Natural killer cell (primary cell): Measurements from ENCODE around the gene TTLL12. TPM values are rescaled to one million over a fixed set of nuclear protein-coding genes. Genes with fewer than 3 reads are reported as not detected.

Experiments used
- ATAC-seq, 3 donors: fragments of 150-1000 bp in 2 of 3; fragments of 200-7000 bp in 1 of 3; cut with Tn5 transposase; 1 replicate in 1 of 3; 2 replicates in 2 of 3; pipeline ENCODE4 v1.10.0; 2021; ENCODE audit warnings: mild to moderate bottlenecking in 2 of 3, moderate library complexity in 2 of 3
- DNase-seq, 2 donors: peaks; one replicate each; pipeline versions ENCODE4 v3.0.0 to v3.0.0-alpha.2; 2013 to 2021; ENCODE audit warnings: mixed read lengths in 1 of 2
- H3K27ac ChIP-seq: one replicate; pipeline ENCODE4 v1.5.1; 2013; ENCODE audit warnings: mild to moderate bottlenecking, low read length
- H3K27me3 ChIP-seq: one replicate; pipeline ENCODE4 v1.6.1; 2013; ENCODE audit warnings: low read length; ENCODE audit not compliant: control insufficient read depth, insufficient read depth
- H3K36me3 ChIP-seq: one replicate; pipeline ENCODE4 v1.6.1; 2013; ENCODE audit warnings: low read length; ENCODE audit not compliant: control insufficient read depth, insufficient read depth
- H3K4me1 ChIP-seq: one replicate; pipeline ENCODE4 v1.6.1; 2013; ENCODE audit warnings: low read length; ENCODE audit not compliant: control insufficient read depth, insufficient read depth
- H3K4me3 ChIP-seq: one replicate; pipeline ENCODE4 v1.5.1; 2013; ENCODE audit warnings: low read length
- H3K9me3 ChIP-seq: one replicate; pipeline ENCODE4 v1.6.1; 2013; ENCODE audit warnings: low read length; ENCODE audit not compliant: control insufficient read depth, insufficient read depth
- H3K27ac Mint-ChIP-seq, 2 donors: one replicate each; pipeline ENCODE4 v1.8.0; 2022; ENCODE audit warnings: mild to moderate bottlenecking in 2 of 2, mixed read lengths in 2 of 2, moderate library complexity in 1 of 2
- H3K27me3 Mint-ChIP-seq, 2 donors: one replicate each; pipeline ENCODE4 v1.8.0; 2022; ENCODE audit warnings: low read depth in 2 of 2, mixed read lengths in 2 of 2
- H3K36me3 Mint-ChIP-seq: one replicate; pipeline ENCODE4 v1.8.0; 2022; ENCODE audit warnings: mixed read lengths
- H3K4me1 Mint-ChIP-seq, 2 donors: one replicate each; pipeline ENCODE4 v1.8.0; 2022; ENCODE audit warnings: mixed read lengths in 2 of 2
- H3K4me3 Mint-ChIP-seq: one replicate; pipeline ENCODE4 v1.8.0; 2022; ENCODE audit warnings: mild to moderate bottlenecking, moderate library complexity, mixed read lengths
- H3K9me3 Mint-ChIP-seq, 2 donors: one replicate each; pipeline ENCODE4 v1.8.0; 2022; ENCODE audit warnings: mixed read lengths in 2 of 2
- WGBS: methylation state at CpG from one replicate; pipeline ENCODE4 v1.1.7; 2013; ENCODE audit warnings: missing lambda C conversion rate; ENCODE audit not compliant: insufficient coverage; 5-methylcytosine and 5-hydroxymethylcytosine counted together
- intact Hi-C: fragments of 100-400 bp; cut with micrococcal nuclease; formaldehyde crosslinking; loops from one replicate; pipeline ENCODE4 v1.14.2; 2022
- total RNA-seq, 4 donors: library from RNA; stranded (reverse); fragments of 120-200 nt in 1 of 4; gene quantifications; one replicate each; pipeline versions ENCODE4 v1.2.3 to v1.2.4, GENCODE V29; 2013 to 2022
- TF ChIP-seq, protein P1 (sequence below): fragments of 200-600 bp; IDR thresholded peaks from one replicate; pipeline ENCODE4 v1.8.0; 2022; ENCODE audit warnings: antibody characterized with exemption

TTLL12 gene
- total RNA-seq, 3 donors from 2014 or later (not counting 1 experiment from before 2014, with no cell fraction given): 9.3 to 15.5 (median 13.7) TPM

DNA sequence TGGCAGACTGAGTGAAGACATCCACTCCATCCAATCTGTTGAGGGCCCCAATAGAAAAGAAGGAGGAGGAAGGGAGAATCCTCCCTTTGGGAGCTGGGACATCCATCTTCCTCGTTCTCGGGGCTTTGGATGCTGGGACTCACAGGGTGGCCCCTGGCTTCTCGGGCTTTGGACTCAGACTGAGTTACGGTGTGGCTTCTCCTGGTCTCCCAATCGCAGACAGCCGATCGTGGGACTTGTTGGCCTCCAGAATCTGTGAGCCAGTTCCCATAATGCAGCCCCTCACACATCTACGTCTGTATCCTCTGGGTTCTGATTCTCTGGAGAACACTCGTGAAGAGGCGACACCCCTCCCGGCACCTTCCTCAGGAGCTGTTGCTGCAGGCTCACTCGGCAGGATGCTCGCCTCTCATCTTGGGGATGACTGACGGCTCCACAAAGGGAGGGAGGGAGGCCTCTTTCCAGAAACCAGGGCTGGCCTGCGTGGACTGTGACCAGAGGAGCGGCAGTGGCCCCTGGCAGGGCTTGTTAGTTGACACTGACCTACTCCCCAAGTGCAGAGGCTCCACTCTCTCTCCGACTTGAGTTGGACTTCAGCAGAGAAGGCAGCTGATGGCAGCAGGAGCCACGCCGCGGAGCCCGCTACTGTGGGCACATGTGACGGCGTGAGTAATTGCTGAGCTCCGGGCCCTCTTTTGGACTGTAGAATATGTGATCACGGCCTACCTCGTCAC lies 14.7 kb upstream of the TTLL12 start:
- H3K27ac Mint-ChIP-seq: no peak overlapping the region
- Histone ChIP-seq H3K4me3 (no peak overlapping the region), H3K36me3 (no peaks in the 10 kb centered on the region), H3K4me1 (peaks cover 16% of the 10 kb centered on the region), H3K9me3 (peaks cover 8% of the 10 kb centered on the region), H3K27ac (no peak overlapping the region), H3K27me3 (no peaks in the 10 kb centered on the region)
- DNase-seq (no peak), ATAC-seq (no peak)
- H3K4me1 Mint-ChIP-seq: peaks cover 0 to 13% of the 10 kb centered on the region in 2 donors
- H3K9me3 Mint-ChIP-seq: no peaks in the 10 kb centered on the region
- no peaks in the 10 kb centered on the region for H3K36me3 Mint-ChIP-seq
- H3K4me3 Mint-ChIP-seq: no peak overlapping the region
- TF ChIP-seq, protein P1, sequence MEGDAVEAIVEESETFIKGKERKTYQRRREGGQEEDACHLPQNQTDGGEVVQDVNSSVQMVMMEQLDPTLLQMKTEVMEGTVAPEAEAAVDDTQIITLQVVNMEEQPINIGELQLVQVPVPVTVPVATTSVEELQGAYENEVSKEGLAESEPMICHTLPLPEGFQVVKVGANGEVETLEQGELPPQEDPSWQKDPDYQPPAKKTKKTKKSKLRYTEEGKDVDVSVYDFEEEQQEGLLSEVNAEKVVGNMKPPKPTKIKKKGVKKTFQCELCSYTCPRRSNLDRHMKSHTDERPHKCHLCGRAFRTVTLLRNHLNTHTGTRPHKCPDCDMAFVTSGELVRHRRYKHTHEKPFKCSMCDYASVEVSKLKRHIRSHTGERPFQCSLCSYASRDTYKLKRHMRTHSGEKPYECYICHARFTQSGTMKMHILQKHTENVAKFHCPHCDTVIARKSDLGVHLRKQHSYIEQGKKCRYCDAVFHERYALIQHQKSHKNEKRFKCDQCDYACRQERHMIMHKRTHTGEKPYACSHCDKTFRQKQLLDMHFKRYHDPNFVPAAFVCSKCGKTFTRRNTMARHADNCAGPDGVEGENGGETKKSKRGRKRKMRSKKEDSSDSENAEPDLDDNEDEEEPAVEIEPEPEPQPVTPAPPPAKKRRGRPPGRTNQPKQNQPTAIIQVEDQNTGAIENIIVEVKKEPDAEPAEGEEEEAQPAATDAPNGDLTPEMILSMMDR: no peak
- H3K27me3 Mint-ChIP-seq: peaks cover 5 to 13% of the 10 kb centered on the region in 2 donors
- WGBS: 92% methylated on average over 26 of the region's 26 CpGs
- intact Hi-C loops: no loop called here

- DNase-seq (no peak), ATAC-seq (no peak)
- Mint-ChIP-seq H3K9me3 (no peaks in the 10 kb centered on the region), H3K27ac (no peak overlapping the region), H3K4me1 (peaks cover 0 to 4% of the 10 kb centered on the region in 2 donors), H3K27me3 (peaks cover 10 to 14% of the 10 kb centered on the region in 2 donors), H3K36me3 (no peaks in the 10 kb centered on the region), H3K4me3 (no peak overlapping the region)
- WGBS: 86% methylated on average over 13 of the region's 13 CpGs
- H3K9me3 ChIP-seq: peaks cover 3% of the 10 kb centered on the region
- H3K27ac ChIP-seq: no peak overlapping the region
- no peaks in the 10 kb centered on the region for H3K27me3 ChIP-seq
- no peak overlapping the region for H3K4me3 ChIP-seq
- no peaks in the 10 kb centered on the region for H3K36me3 ChIP-seq
- intact Hi-C loops: no loop called here
- peaks cover 9% of the 10 kb centered on the region for H3K4me1 ChIP-seq
- TF ChIP-seq, protein P1: no peak
Observed at GRCh38 chr22:43200555-43200954, 13.6 kb upstream of the TTLL12 start.

- H3K27me3 Mint-ChIP-seq: peaks cover 14 to 15% of the 10 kb centered on the region in 2 donors
- TF ChIP-seq, protein P1: no peak
- no peaks in the 10 kb centered on the region for H3K36me3 ChIP-seq
- H3K9me3 ChIP-seq: no peaks in the 10 kb centered on the region
- no peak overlapping the region for H3K27ac ChIP-seq
- peaks cover 5% of the 10 kb centered on the region for H3K4me1 ChIP-seq
- H3K4me3 ChIP-seq: no peak overlapping the region
- H3K36me3 Mint-ChIP-seq: no peaks in the 10 kb centered on the region
- H3K4me1 Mint-ChIP-seq: peaks cover 0 to under 1% of the 10 kb centered on the region in 2 donors
- H3K27ac Mint-ChIP-seq: no peak overlapping the region
- no peak for DNase-seq
- intact Hi-C loops: no loop called here
- no peak for ATAC-seq
- H3K4me3 Mint-ChIP-seq: no peak overlapping the region
- H3K27me3 ChIP-seq: no peaks in the 10 kb centered on the region
- WGBS: 86% methylated on average over 17 of the region's 17 CpGs
- no peaks in the 10 kb centered on the region for H3K9me3 Mint-ChIP-seq
Observed at GRCh38 chr22:43200031-43200430, 13.1 kb upstream of the TTLL12 start.

- H3K9me3 ChIP-seq: no peaks in the 10 kb centered on the region
- H3K4me3 ChIP-seq: no peak overlapping the region
- H3K4me1 ChIP-seq: no peaks in the 10 kb centered on the region
- Mint-ChIP-seq H3K9me3 (no peaks in the 10 kb centered on the region), H3K27me3 (peaks cover 14 to 15% of the 10 kb centered on the region in 2 donors), H3K36me3 (no peaks in the 10 kb centered on the region), H3K27ac (no peak overlapping the region), H3K4me1 (no peaks in the 10 kb centered on the region), H3K4me3 (no peak overlapping the region)
- TF ChIP-seq, protein P1: no peak
- no peak overlapping the region for H3K27ac ChIP-seq
- no peaks in the 10 kb centered on the region for H3K36me3 ChIP-seq
- ATAC-seq: no peak
- DNase-seq: no peak
- 87% methylated on average over 11 of the region's 11 CpGs for WGBS
- no peaks in the 10 kb centered on the region for H3K27me3 ChIP-seq
- intact Hi-C loops: no loop called here
Observed at GRCh38 chr22:43199541-43199940, 12.6 kb upstream of the TTLL12 start.
